GM12872 (cell line): ENCODE data around the gene SLC25A26.

ENCODE experiments used
- CTCF ChIP-seq: IDR thresholded peaks from 3 replicates; pipeline ENCODE4 v1.5.1; 2011; ENCODE audit warnings: low read depth, mild to moderate bottlenecking, low read length, moderate library complexity; ENCODE audit not compliant: insufficient read depth

Gene SLC25A26

GRCh38 chr3:66304293-66304692 lies 83.5 kb downstream of the SLC25A26 start:
- no peak for TF ChIP-seq CTCF

- TF ChIP-seq CTCF, result no peak
These were observed 91.2 kb downstream of the SLC25A26 start for GRCh38 chr3:66312039-66312438.

- TF ChIP-seq CTCF, result no peak
These were observed 93.7 kb downstream of the SLC25A26 start for GRCh38 chr3:66314455-66314854.

- TF ChIP-seq CTCF, result no peak
These were observed 97.1 kb downstream of the SLC25A26 start for GRCh38 chr3:66317750-66318376.

GRCh38 chr3:66320390-66320789 lies 99.6 kb downstream of the SLC25A26 start:
- TF ChIP-seq CTCF, result no peak

- TF ChIP-seq CTCF, result no peak
These were observed 101.6 kb downstream of the SLC25A26 start for GRCh38 chr3:66322436-66322835.

GRCh38 chr3:66326340-66326739 lies 105.5 kb downstream of the SLC25A26 start:
- TF ChIP-seq CTCF, result no peak

GRCh38 chr3:66335671-66336070 lies 114.9 kb downstream of the SLC25A26 start:
- no peak for TF ChIP-seq CTCF
